ENCODE measurements around the gene BOK. TPM values are rescaled to one million over a fixed set of nuclear protein-coding genes. Genes with fewer than 3 reads are reported as not detected.
A peak's percentile ranks its signal among the peaks of the same experiment; 100 is the strongest.

The BOK gene
- total and polyA plus RNA-seq, 9 donors, result 35.3 to 60.4 (median 57.0) TPM

- no CpG with 5 or more reads among the region's 1 CpG for WGBS (ENCODE audit: insufficient coverage)
- peak; percentile 29 for DNase-seq
- Histone ChIP-seq H3K27ac (ENCODE audit: low read length) (no peak overlapping the region), H3K36me3 (ENCODE audit: control insufficient read depth, insufficient read depth, low read length) (peaks cover 44% of the 10 kb centered on the region), H3K4me3 (ENCODE audit: low read length) (no peak overlapping the region), H3K27me3 (ENCODE audit: control insufficient read depth, insufficient read depth, low read length) (no peaks in the 10 kb centered on the region), H3K4me1 (ENCODE audit: control insufficient read depth, insufficient read depth, low read length) (no peaks in the 10 kb centered on the region), H3K9me3 (replicated peaks; ENCODE audit: control insufficient read depth, low read depth, low read length) (no peaks in the 10 kb centered on the region)
Observed at GRCh38 chr2:241598487-241598886, 39.9 kb downstream of the BOK start.

GRCh38 chr2:241599615-241600014, 41.1 kb downstream of the BOK start:
- no peak for DNase-seq
- Histone ChIP-seq H3K9me3 (replicated peaks; ENCODE audit: control insufficient read depth, low read depth, low read length) (no peaks in the 10 kb centered on the region), H3K36me3 (ENCODE audit: control insufficient read depth, insufficient read depth, low read length) (peaks cover 43% of the 10 kb centered on the region)

GRCh38 chr2:241601841-241602240, 43.3 kb downstream of the BOK start:
- Histone ChIP-seq H3K4me3 (ENCODE audit: low read length) (no peak overlapping the region), H3K9me3 (replicated peaks; ENCODE audit: control insufficient read depth, low read depth, low read length) (no peaks in the 10 kb centered on the region), H3K4me1 (ENCODE audit: control insufficient read depth, insufficient read depth, low read length) (no peaks in the 10 kb centered on the region), H3K27me3 (ENCODE audit: control insufficient read depth, insufficient read depth, low read length) (no peaks in the 10 kb centered on the region), H3K27ac (ENCODE audit: low read length) (no peak overlapping the region), H3K36me3 (ENCODE audit: control insufficient read depth, insufficient read depth, low read length) (peaks cover 51% of the 10 kb centered on the region)
- WGBS (ENCODE audit: insufficient coverage), result 94% methylated on average over 11 of the region's 13 CpGs
- DNase-seq, result no peak

More at GRCh38 chr2:241599615-241600014, 41.1 kb downstream of the BOK start:
- Histone ChIP-seq H3K4me1 (ENCODE audit: control insufficient read depth, insufficient read depth, low read length) (no peaks in the 10 kb centered on the region), H3K27me3 (ENCODE audit: control insufficient read depth, insufficient read depth, low read length) (no peaks in the 10 kb centered on the region), H3K4me3 (ENCODE audit: low read length) (no peak overlapping the region), H3K27ac (ENCODE audit: low read length) (no peak overlapping the region)
- 81% methylated on average over 2 of the region's 6 CpGs for WGBS (ENCODE audit: insufficient coverage)

GRCh38 chr2:241602720-241603119, 44.2 kb downstream of the BOK start:
- Histone ChIP-seq H3K36me3 (ENCODE audit: control insufficient read depth, insufficient read depth, low read length) (peaks cover 51% of the 10 kb centered on the region), H3K27ac (ENCODE audit: low read length) (no peak overlapping the region), H3K4me1 (ENCODE audit: control insufficient read depth, insufficient read depth, low read length) (no peaks in the 10 kb centered on the region), H3K9me3 (replicated peaks; ENCODE audit: control insufficient read depth, low read depth, low read length) (no peaks in the 10 kb centered on the region), H3K4me3 (ENCODE audit: low read length) (no peak overlapping the region), H3K27me3 (ENCODE audit: control insufficient read depth, insufficient read depth, low read length) (no peaks in the 10 kb centered on the region)
- 94% methylated on average over 17 of the region's 17 CpGs for WGBS (ENCODE audit: insufficient coverage)
- no peak for DNase-seq

GRCh38 chr2:241603686-241604085, 45.1 kb downstream of the BOK start:
- Histone ChIP-seq H3K9me3 (replicated peaks; ENCODE audit: control insufficient read depth, low read depth, low read length) (no peaks in the 10 kb centered on the region), H3K27ac (ENCODE audit: low read length) (no peak overlapping the region), H3K27me3 (ENCODE audit: control insufficient read depth, insufficient read depth, low read length) (no peaks in the 10 kb centered on the region), H3K36me3 (ENCODE audit: control insufficient read depth, insufficient read depth, low read length) (peaks cover 51% of the 10 kb centered on the region), H3K4me3 (ENCODE audit: low read length) (no peak overlapping the region), H3K4me1 (ENCODE audit: control insufficient read depth, insufficient read depth, low read length) (no peaks in the 10 kb centered on the region)
- 93% methylated on average over 4 of the region's 5 CpGs for WGBS (ENCODE audit: insufficient coverage)
- no peak for DNase-seq

GRCh38 chr2:241606186-241606585, 47.6 kb downstream of the BOK start:
- no peak overlapping the region for H3K4me3 ChIP-seq (ENCODE audit: low read length)
- 80% methylated on average over 6 of the region's 8 CpGs for WGBS (ENCODE audit: insufficient coverage)
- H3K4me1 ChIP-seq (ENCODE audit: control insufficient read depth, insufficient read depth, low read length), result peaks cover 13% of the 10 kb centered on the region
- no peak for DNase-seq
- no peak overlapping the region for H3K27ac ChIP-seq (ENCODE audit: low read length)
- peaks cover 46% of the 10 kb centered on the region for H3K36me3 ChIP-seq (ENCODE audit: control insufficient read depth, insufficient read depth, low read length)
- H3K9me3 ChIP-seq (replicated peaks; ENCODE audit: control insufficient read depth, low read depth, low read length), result no peaks in the 10 kb centered on the region
- no peaks in the 10 kb centered on the region for H3K27me3 ChIP-seq (ENCODE audit: control insufficient read depth, insufficient read depth, low read length)

GRCh38 chr2:241607162-241607885, 48.8 kb downstream of the BOK start:
- Histone ChIP-seq H3K27ac (ENCODE audit: low read length) (no peak overlapping the region), H3K4me3 (ENCODE audit: low read length) (no peak overlapping the region), H3K27me3 (ENCODE audit: control insufficient read depth, insufficient read depth, low read length) (no peaks in the 10 kb centered on the region), H3K4me1 (ENCODE audit: control insufficient read depth, insufficient read depth, low read length) (peaks cover 15% of the 10 kb centered on the region), H3K9me3 (replicated peaks; ENCODE audit: control insufficient read depth, low read depth, low read length) (no peaks in the 10 kb centered on the region), H3K36me3 (ENCODE audit: control insufficient read depth, insufficient read depth, low read length) (peaks cover 40% of the 10 kb centered on the region)
- no peak for DNase-seq
- WGBS (ENCODE audit: insufficient coverage), result 93% methylated on average over 27 of the region's 27 CpGs

- Histone ChIP-seq H3K4me3 (ENCODE audit: low read length) (no peak overlapping the region), H3K36me3 (ENCODE audit: control insufficient read depth, insufficient read depth, low read length) (peaks cover 28% of the 10 kb centered on the region), H3K27ac (ENCODE audit: low read length) (no peak overlapping the region), H3K9me3 (replicated peaks; ENCODE audit: control insufficient read depth, low read depth, low read length) (no peaks in the 10 kb centered on the region), H3K27me3 (ENCODE audit: control insufficient read depth, insufficient read depth, low read length) (no peaks in the 10 kb centered on the region), H3K4me1 (ENCODE audit: control insufficient read depth, insufficient read depth, low read length) (peaks cover 20% of the 10 kb centered on the region)
- WGBS (ENCODE audit: insufficient coverage), result 81% methylated on average over 9 of the region's 10 CpGs
- no peak for DNase-seq
Observed at GRCh38 chr2:241608881-241609280, 50.3 kb downstream of the BOK start.

- peak; percentile 84 for DNase-seq
- 4% methylated on average over 72 of the region's 76 CpGs for WGBS (ENCODE audit: insufficient coverage)
- Histone ChIP-seq H3K27me3 (ENCODE audit: control insufficient read depth, insufficient read depth, low read length) (no peaks in the 10 kb centered on the region), H3K9me3 (replicated peaks; ENCODE audit: control insufficient read depth, low read depth, low read length) (no peaks in the 10 kb centered on the region), H3K4me1 (ENCODE audit: control insufficient read depth, insufficient read depth, low read length) (peaks cover 20% of the 10 kb centered on the region), H3K4me3 (ENCODE audit: low read length) (peak overlapping the region; percentile 49), H3K27ac (ENCODE audit: low read length) (peak overlapping the region; percentile 48), H3K36me3 (ENCODE audit: control insufficient read depth, insufficient read depth, low read length) (peaks cover 22% of the 10 kb centered on the region)
Observed at GRCh38 chr2:241609859-241610793, 51.6 kb downstream of the BOK start.

GRCh38 chr2:241611062-241611461, 52.5 kb downstream of the BOK start:
- no peak for DNase-seq
- Histone ChIP-seq H3K9me3 (replicated peaks; ENCODE audit: control insufficient read depth, low read depth, low read length) (no peaks in the 10 kb centered on the region), H3K27ac (ENCODE audit: low read length) (no peak overlapping the region), H3K27me3 (ENCODE audit: control insufficient read depth, insufficient read depth, low read length) (no peaks in the 10 kb centered on the region), H3K36me3 (ENCODE audit: control insufficient read depth, insufficient read depth, low read length) (peaks cover 13% of the 10 kb centered on the region), H3K4me1 (ENCODE audit: control insufficient read depth, insufficient read depth, low read length) (peaks cover 28% of the 10 kb centered on the region), H3K4me3 (ENCODE audit: low read length) (no peak overlapping the region)
- WGBS (ENCODE audit: insufficient coverage), result 95% methylated on average over 11 of the region's 13 CpGs

Measured in muscle of leg (tissue), 11 donors.